ENCODE data around the gene PEDS1. TPM values are rescaled to one million over a fixed set of nuclear protein-coding genes. Genes with fewer than 3 reads are reported as not detected.

The PEDS1 gene
- total RNA-seq, 5 donors from 2014 or later (not counting 1 experiment from before 2014, with no cell fraction given), result 17.6 to 20.0 (median 18.3) TPM

DNA sequence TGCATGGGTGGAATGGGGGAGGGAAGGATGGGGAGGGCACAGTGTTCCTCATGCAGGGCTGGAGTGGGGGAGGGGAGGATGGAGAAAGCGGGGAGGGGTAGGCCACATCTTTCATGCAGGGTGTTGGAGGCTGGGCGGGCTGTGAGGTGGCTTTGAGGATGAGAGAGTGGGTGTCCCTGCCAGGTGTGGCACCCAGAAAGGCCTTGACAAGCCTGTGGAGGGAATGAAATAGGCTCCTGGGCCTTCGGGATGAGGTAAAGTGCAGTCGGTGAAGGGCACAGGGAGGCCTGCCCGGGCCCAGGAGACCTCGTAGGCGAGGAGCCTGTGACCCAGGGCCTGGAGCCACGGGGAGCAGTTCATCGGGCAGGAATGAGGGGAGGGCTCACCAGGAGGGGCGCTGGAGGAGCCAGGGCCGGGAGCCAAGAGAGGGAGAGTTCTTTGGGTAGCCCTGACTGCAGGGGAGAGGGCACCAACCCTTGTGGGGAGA is 44.7 kb upstream of the PEDS1 start:
- DNase-seq (no peak), ATAC-seq (replicated peaks in 1 of 4) (no peak)
- WGBS (ENCODE audit: insufficient coverage), result 89% methylated on average over 11 of the region's 11 CpGs
- H3K9me3 ChIP-seq, result no peaks in the 10 kb centered on the region
- peaks cover 10% of the 10 kb centered on the region for H3K36me3 Mint-ChIP-seq
- POLR2A ChIA-PET, result interaction anchor here in 1 of 2 donors (0.7 kb wide), 1 partner anchor 44 kb away, joined by 3 read pairs; no protein-coding TSS in a partner anchor
- CTCF ChIA-PET, result no interaction called here
- no peaks in the 10 kb centered on the region for H3K27me3 Mint-ChIP-seq
- peaks cover 0 to 9% of the 10 kb centered on the region in 2 donors for H3K36me3 ChIP-seq (ENCODE audit: control insufficient read depth in 2 of 2, extremely low read depth in 1 of 2, insufficient read depth in 1 of 2, low read length in 1 of 2)
- H3K27me3 ChIP-seq (replicated peaks in 1 of 2; ENCODE audit: control insufficient read depth in 2 of 2, extremely low read depth in 1 of 2, insufficient read depth in 2 of 2, low read length in 1 of 2), result no peaks in the 10 kb centered on the region
- H3K9me3 Mint-ChIP-seq, result peaks cover 0 to 5% (median 0%) of the 10 kb centered on the region in 3 donors
- peaks cover 8 to 19% (median 17%) of the 10 kb centered on the region in 3 donors for H3K4me1 Mint-ChIP-seq
- no peak overlapping the region for H3K4me3 ChIP-seq (ENCODE audit: control insufficient read depth in 1 of 2, extremely low read depth in 1 of 2, low read length in 1 of 2)
- H3K27ac Mint-ChIP-seq, result no peak overlapping the region
- no peak overlapping the region for H3K27ac ChIP-seq (ENCODE audit: low read length)
- H3K4me3 Mint-ChIP-seq, result no peak overlapping the region
- peaks cover 2 to 19% of the 10 kb centered on the region in 2 experiments for H3K4me1 ChIP-seq (ENCODE audit: control insufficient read depth in 1 of 2, extremely low read depth in 1 of 2, insufficient read depth in 2 of 2, low read length in 2 of 2)

DNA sequence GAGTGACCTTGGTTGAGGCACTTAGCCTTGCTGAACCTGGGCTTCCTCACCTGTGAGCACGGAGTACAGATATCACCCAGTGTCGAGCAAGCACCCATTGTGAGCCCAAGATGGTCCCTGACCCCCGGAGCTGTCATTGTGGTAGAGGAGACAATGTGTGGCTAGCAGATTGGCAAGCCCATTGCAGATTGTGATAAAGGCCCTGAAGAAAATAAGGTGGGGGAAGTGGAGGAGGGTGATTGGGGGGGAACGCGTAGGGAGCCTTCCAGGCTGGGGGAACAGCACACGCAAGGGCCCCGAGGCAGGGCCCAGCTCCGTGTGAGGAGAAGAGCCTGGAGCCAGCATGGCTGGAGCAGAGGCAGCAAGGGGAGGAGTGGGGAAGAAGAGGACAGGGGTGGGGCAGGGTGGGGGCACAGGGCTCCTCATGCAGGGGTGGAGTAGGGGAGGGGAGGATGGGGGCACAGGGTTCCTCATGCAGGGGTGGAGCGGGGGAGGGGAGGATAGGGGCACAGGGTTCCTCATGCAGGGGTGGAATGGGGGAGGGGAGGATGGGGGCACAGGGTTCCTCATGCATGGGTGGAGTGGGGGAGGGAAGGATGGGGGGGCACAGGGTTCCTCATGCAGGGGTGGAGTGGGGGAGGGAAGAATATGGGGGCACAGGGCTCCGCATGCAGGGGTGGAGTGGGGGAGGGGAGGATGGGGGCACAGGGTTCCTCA is 44.1 kb upstream of the PEDS1 start:
- peaks cover 0 to 9% of the 10 kb centered on the region in 2 donors for H3K36me3 ChIP-seq (ENCODE audit: control insufficient read depth in 2 of 2, extremely low read depth in 1 of 2, insufficient read depth in 1 of 2, low read length in 1 of 2)
- peaks cover 0 to 5% (median 0%) of the 10 kb centered on the region in 3 donors for H3K9me3 Mint-ChIP-seq
- ATAC-seq (replicated peaks in 1 of 4) (no peak), DNase-seq (no peak)
- H3K27me3 ChIP-seq (replicated peaks in 1 of 2; ENCODE audit: control insufficient read depth in 2 of 2, extremely low read depth in 1 of 2, insufficient read depth in 2 of 2, low read length in 1 of 2), result no peaks in the 10 kb centered on the region
- no peaks in the 10 kb centered on the region for H3K9me3 ChIP-seq
- POLR2A ChIA-PET, result no interaction called here
- no peak overlapping the region for H3K4me3 ChIP-seq (ENCODE audit: control insufficient read depth in 1 of 2, extremely low read depth in 1 of 2, low read length in 1 of 2)
- peaks cover 14 to 25% (median 23%) of the 10 kb centered on the region in 3 donors for H3K4me1 Mint-ChIP-seq
- CTCF ChIA-PET, result interaction anchor here in 1 of 2 donors (0.5 kb wide), 1 partner anchor 596 kb away, joined by 3 read pairs; no protein-coding TSS in a partner anchor
- H3K27ac ChIP-seq (ENCODE audit: low read length), result no peak overlapping the region
- no peaks in the 10 kb centered on the region for H3K27me3 Mint-ChIP-seq
- 94% methylated on average over 10 of the region's 10 CpGs for WGBS (ENCODE audit: insufficient coverage)
- H3K36me3 Mint-ChIP-seq, result peaks cover 10% of the 10 kb centered on the region
- H3K27ac Mint-ChIP-seq, result no peak overlapping the region
- H3K4me3 Mint-ChIP-seq, result no peak overlapping the region
- H3K4me1 ChIP-seq (ENCODE audit: control insufficient read depth in 1 of 2, extremely low read depth in 1 of 2, insufficient read depth in 2 of 2, low read length in 2 of 2), result peaks cover 6 to 25% of the 10 kb centered on the region in 2 experiments

GRCh38 chr20:50196896-50197295 is 43.4 kb upstream of the PEDS1 start:
- no peak overlapping the region for H3K4me3 Mint-ChIP-seq
- no peak overlapping the region for H3K27ac Mint-ChIP-seq
- CTCF ChIA-PET, result no interaction called here
- no peak overlapping the region for H3K27ac ChIP-seq (ENCODE audit: low read length)
- WGBS (ENCODE audit: insufficient coverage), result 97% methylated on average over 6 of the region's 6 CpGs
- DNase-seq (no peak), ATAC-seq (replicated peaks in 1 of 4) (no peak)
- peaks cover 0 to 9% of the 10 kb centered on the region in 2 donors for H3K36me3 ChIP-seq (ENCODE audit: control insufficient read depth in 2 of 2, extremely low read depth in 1 of 2, insufficient read depth in 1 of 2, low read length in 1 of 2)
- H3K27me3 Mint-ChIP-seq, result no peaks in the 10 kb centered on the region
- POLR2A ChIA-PET, result interaction anchor here in 1 of 2 donors (0.7 kb wide), 1 partner anchor 776 kb away, joined by 6 read pairs; no protein-coding TSS in a partner anchor
- peaks cover 9 to 26% of the 10 kb centered on the region in 2 experiments for H3K4me1 ChIP-seq (ENCODE audit: control insufficient read depth in 1 of 2, extremely low read depth in 1 of 2, insufficient read depth in 2 of 2, low read length in 2 of 2)
- no peaks in the 10 kb centered on the region for H3K9me3 ChIP-seq
- H3K36me3 Mint-ChIP-seq, result peaks cover 10% of the 10 kb centered on the region
- peaks cover 18 to 30% (median 28%) of the 10 kb centered on the region in 3 donors for H3K4me1 Mint-ChIP-seq
- no peaks in the 10 kb centered on the region for H3K27me3 ChIP-seq (replicated peaks in 1 of 2; ENCODE audit: control insufficient read depth in 2 of 2, extremely low read depth in 1 of 2, insufficient read depth in 2 of 2, low read length in 1 of 2)
- H3K4me3 ChIP-seq (ENCODE audit: control insufficient read depth in 1 of 2, extremely low read depth in 1 of 2, low read length in 1 of 2), result no peak overlapping the region
- H3K9me3 Mint-ChIP-seq, result peaks cover 0 to 5% (median 0%) of the 10 kb centered on the region in 3 donors

- CTCF ChIA-PET, result no interaction called here
Measured at GRCh38 chr20:50196248-50196647, 42.7 kb upstream of the PEDS1 start.

GRCh38 chr20:50195524-50196120 is 42.1 kb upstream of the PEDS1 start:
- peaks cover 9 to 26% of the 10 kb centered on the region in 2 experiments for H3K4me1 ChIP-seq (ENCODE audit: control insufficient read depth in 1 of 2, extremely low read depth in 1 of 2, insufficient read depth in 2 of 2, low read length in 2 of 2)

More at GRCh38 chr20:50196248-50196647, 42.7 kb upstream of the PEDS1 start:
- Mint-ChIP-seq H3K9me3 (peaks cover 0 to 5% (median 0%) of the 10 kb centered on the region in 3 donors), H3K36me3 (peaks cover 10% of the 10 kb centered on the region), H3K4me1 (peaks cover 18 to 30% (median 28%) of the 10 kb centered on the region in 3 donors), H3K27me3 (no peaks in the 10 kb centered on the region), H3K27ac (no peak overlapping the region), H3K4me3 (no peak overlapping the region)
- no peak for ATAC-seq (replicated peaks in 1 of 4)
- Histone ChIP-seq H3K4me1 (ENCODE audit: control insufficient read depth in 1 of 2, extremely low read depth in 1 of 2, insufficient read depth in 2 of 2, low read length in 2 of 2) (peaks cover 9 to 26% of the 10 kb centered on the region in 2 experiments), H3K9me3 (no peaks in the 10 kb centered on the region), H3K27ac (ENCODE audit: low read length) (no peak overlapping the region), H3K4me3 (ENCODE audit: control insufficient read depth in 1 of 2, extremely low read depth in 1 of 2, low read length in 1 of 2) (no peak overlapping the region), H3K27me3 (replicated peaks in 1 of 2; ENCODE audit: control insufficient read depth in 2 of 2, extremely low read depth in 1 of 2, insufficient read depth in 2 of 2, low read length in 1 of 2) (no peaks in the 10 kb centered on the region), H3K36me3 (ENCODE audit: control insufficient read depth in 2 of 2, extremely low read depth in 1 of 2, insufficient read depth in 1 of 2, low read length in 1 of 2) (peaks cover 0 to 9% of the 10 kb centered on the region in 2 donors)
- POLR2A ChIA-PET, result interaction anchor here in 1 of 2 donors (0.7 kb wide), 1 partner anchor 777 kb away, joined by 6 read pairs; no protein-coding TSS in a partner anchor
- DNase-seq, result no peak
- WGBS (ENCODE audit: insufficient coverage), result 100% methylated on average over 3 of the region's 4 CpGs

DNA sequence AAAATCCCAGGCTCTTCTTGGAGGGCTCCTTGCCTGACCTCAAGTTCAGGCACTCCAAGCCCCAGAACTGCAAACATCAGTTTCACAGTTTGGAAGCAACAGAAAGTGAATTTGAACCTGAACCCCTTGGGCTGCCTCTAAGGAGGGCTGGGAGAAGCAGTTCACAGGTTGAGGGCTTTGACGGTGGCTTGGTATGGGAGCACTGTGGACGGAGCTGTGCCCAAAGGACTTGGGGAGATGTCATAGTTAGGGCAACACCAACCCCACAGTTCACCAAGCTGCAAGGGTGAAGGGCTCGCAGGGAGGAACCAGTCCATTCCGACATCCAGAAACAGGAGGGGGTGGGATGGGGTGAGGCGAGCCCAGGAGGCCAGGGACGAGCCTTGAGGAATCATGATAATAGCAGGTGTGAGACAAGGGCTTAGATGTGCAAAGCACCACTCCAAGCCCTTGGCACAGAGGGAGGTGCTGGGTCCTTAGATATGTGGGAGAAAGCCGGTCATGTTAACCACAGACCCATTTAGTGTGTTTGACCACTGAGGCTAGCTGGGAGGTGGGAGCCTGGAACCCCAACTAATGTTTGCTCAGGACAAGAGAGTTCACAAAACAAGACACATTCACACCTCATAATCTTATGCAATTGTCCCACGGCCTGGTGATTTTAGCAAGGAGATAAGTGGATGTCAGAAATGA is 41.5 kb upstream of the PEDS1 start:
- peaks cover 10% of the 10 kb centered on the region for H3K36me3 Mint-ChIP-seq
- H3K27me3 Mint-ChIP-seq, result no peaks in the 10 kb centered on the region
- WGBS (ENCODE audit: insufficient coverage), result 100% methylated on average over 2 of the region's 8 CpGs
- ChIA-PET CTCF (no interaction called here), POLR2A (no interaction called here)
- no peak for ATAC-seq (replicated peaks in 1 of 4)
- H3K36me3 ChIP-seq (ENCODE audit: control insufficient read depth in 2 of 2, extremely low read depth in 1 of 2, insufficient read depth in 1 of 2, low read length in 1 of 2), result peaks cover 0 to 9% of the 10 kb centered on the region in 2 donors
- peaks cover 18 to 30% (median 28%) of the 10 kb centered on the region in 3 donors for H3K4me1 Mint-ChIP-seq
- peaks cover 9 to 30% of the 10 kb centered on the region in 2 experiments for H3K4me1 ChIP-seq (ENCODE audit: control insufficient read depth in 1 of 2, extremely low read depth in 1 of 2, insufficient read depth in 2 of 2, low read length in 2 of 2)
- H3K9me3 ChIP-seq, result no peaks in the 10 kb centered on the region
- H3K27ac Mint-ChIP-seq, result peak overlapping the region in 1 of 2 donors; percentile 16
- DNase-seq, result no peak
- H3K4me3 ChIP-seq (ENCODE audit: control insufficient read depth in 1 of 2, extremely low read depth in 1 of 2, low read length in 1 of 2), result no peak overlapping the region
- no peak overlapping the region for H3K27ac ChIP-seq (ENCODE audit: low read length)
- peak overlapping the region in 2 of 3 donors; percentile 20 to 31 for H3K4me3 Mint-ChIP-seq
- H3K9me3 Mint-ChIP-seq, result peaks cover 0 to 5% (median 0%) of the 10 kb centered on the region in 3 donors
- H3K27me3 ChIP-seq (replicated peaks in 1 of 2; ENCODE audit: control insufficient read depth in 2 of 2, extremely low read depth in 1 of 2, insufficient read depth in 2 of 2, low read length in 1 of 2), result no peaks in the 10 kb centered on the region

More at GRCh38 chr20:50195524-50196120, 42.1 kb upstream of the PEDS1 start:
- Mint-ChIP-seq H3K27ac (no peak overlapping the region), H3K9me3 (peaks cover 0 to 5% (median 0%) of the 10 kb centered on the region in 3 donors), H3K27me3 (no peaks in the 10 kb centered on the region), H3K4me1 (peaks cover 18 to 30% (median 28%) of the 10 kb centered on the region in 3 donors), H3K4me3 (no peak overlapping the region), H3K36me3 (peaks cover 10% of the 10 kb centered on the region)
- POLR2A ChIA-PET, result no interaction called here
- no peak for DNase-seq
- H3K9me3 ChIP-seq, result no peaks in the 10 kb centered on the region
- no peak for ATAC-seq (replicated peaks in 1 of 4)
- no peak overlapping the region for H3K4me3 ChIP-seq (ENCODE audit: control insufficient read depth in 1 of 2, extremely low read depth in 1 of 2, low read length in 1 of 2)
- peaks cover 0 to 9% of the 10 kb centered on the region in 2 donors for H3K36me3 ChIP-seq (ENCODE audit: control insufficient read depth in 2 of 2, extremely low read depth in 1 of 2, insufficient read depth in 1 of 2, low read length in 1 of 2)
- CTCF ChIA-PET, result no interaction called here
- H3K27ac ChIP-seq (ENCODE audit: low read length), result no peak overlapping the region
- no peaks in the 10 kb centered on the region for H3K27me3 ChIP-seq (replicated peaks in 1 of 2; ENCODE audit: control insufficient read depth in 2 of 2, extremely low read depth in 1 of 2, insufficient read depth in 2 of 2, low read length in 1 of 2)
- WGBS (ENCODE audit: insufficient coverage), result 95% methylated on average over 10 of the region's 13 CpGs

Measured in T-cell (primary cell).